BE2C (cell line): ENCODE measurements around the gene SUCLA2.
"Not testable (repeated sequence)": the region's sequence is repeated elsewhere in the genome, so short reads cannot be mapped to it uniquely, and the experiment has no call there.

ENCODE experiments used
- DNase-seq: peaks from one replicate; pipeline ENCODE4 v3.0.0-alpha.2; 2020
- H3K27me3 ChIP-seq: fragments of 250-450 bp; sonication (Bioruptor Pico); 2 replicates; pipeline ENCODE4 v1.5.1; 2020; ENCODE audit warnings: mild to moderate bottlenecking
- H3K36me3 ChIP-seq: fragments of 250-450 bp; sonication (Bioruptor Pico); 2 replicates; pipeline ENCODE4 v1.5.1; 2020; ENCODE audit warnings: mild to moderate bottlenecking
- H3K4me1 ChIP-seq: fragments of 250-450 bp; sonication (Bioruptor Pico); 2 replicates; pipeline ENCODE4 v1.5.1; 2020
- H3K4me3 ChIP-seq: 2 replicates; pipeline ENCODE4 v1.5.1; 2011; ENCODE audit warnings: low read depth, low read length
- H3K9me3 ChIP-seq: fragments of 250-450 bp; sonication (Bioruptor Pico); 2 replicates; pipeline ENCODE4 v1.5.1; 2020
- TF ChIP-seq, protein P1 (sequence below): IDR thresholded peaks from 2 replicates; pipeline ENCODE4 v1.5.1; 2012; ENCODE audit warnings: mild to moderate bottlenecking, low read depth, low read length

SUCLA2 gene

DNA sequence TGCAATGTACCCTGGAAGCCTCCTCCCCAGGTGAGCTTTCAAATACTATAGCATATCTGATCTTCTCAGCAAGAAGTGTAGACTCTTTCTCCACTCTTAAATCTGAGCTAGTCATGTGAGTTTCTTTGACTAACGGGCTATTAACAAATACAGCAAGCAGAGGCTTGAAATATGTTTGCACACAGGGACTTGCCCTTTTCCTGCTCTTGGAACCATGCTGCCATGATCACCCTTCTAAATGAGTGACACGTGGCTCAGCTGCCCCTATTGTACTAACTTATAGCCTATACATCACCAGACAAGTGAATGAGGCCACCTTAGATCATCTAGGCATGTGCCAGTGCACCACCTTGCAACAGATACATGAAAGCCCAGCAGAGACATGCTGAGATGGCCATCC lies 13.3 kb upstream of the SUCLA2 start:
- DNase-seq = no peak
- TF ChIP-seq, protein P1, sequence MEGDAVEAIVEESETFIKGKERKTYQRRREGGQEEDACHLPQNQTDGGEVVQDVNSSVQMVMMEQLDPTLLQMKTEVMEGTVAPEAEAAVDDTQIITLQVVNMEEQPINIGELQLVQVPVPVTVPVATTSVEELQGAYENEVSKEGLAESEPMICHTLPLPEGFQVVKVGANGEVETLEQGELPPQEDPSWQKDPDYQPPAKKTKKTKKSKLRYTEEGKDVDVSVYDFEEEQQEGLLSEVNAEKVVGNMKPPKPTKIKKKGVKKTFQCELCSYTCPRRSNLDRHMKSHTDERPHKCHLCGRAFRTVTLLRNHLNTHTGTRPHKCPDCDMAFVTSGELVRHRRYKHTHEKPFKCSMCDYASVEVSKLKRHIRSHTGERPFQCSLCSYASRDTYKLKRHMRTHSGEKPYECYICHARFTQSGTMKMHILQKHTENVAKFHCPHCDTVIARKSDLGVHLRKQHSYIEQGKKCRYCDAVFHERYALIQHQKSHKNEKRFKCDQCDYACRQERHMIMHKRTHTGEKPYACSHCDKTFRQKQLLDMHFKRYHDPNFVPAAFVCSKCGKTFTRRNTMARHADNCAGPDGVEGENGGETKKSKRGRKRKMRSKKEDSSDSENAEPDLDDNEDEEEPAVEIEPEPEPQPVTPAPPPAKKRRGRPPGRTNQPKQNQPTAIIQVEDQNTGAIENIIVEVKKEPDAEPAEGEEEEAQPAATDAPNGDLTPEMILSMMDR = no peak
- Histone ChIP-seq H3K4me3 (no peak overlapping the region), H3K9me3 (no peaks in the 10 kb centered on the region), H3K4me1 (no peaks in the 10 kb centered on the region), H3K27me3 (no peaks in the 10 kb centered on the region), H3K36me3 (peaks cover 3% of the 10 kb centered on the region; the same call in 1 of the 2 replicates)

DNA sequence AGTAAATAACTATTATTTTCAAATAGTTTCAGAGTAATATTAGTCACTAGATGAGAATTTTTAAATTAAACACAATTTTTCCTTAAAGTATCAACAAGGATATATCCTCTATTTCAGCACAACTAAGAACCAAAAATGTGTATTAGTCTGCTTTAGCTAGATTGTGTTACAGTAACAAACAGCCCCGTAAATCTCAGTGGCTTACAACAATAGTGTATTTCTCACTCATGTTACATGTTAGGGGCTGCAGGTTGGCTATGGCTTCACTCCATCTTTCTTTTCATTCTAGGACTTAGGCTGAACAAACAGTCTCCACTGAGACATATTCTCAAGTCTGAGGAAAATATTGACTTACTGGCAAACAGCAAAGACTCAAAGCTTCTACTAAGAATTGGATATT lies 11.6 kb upstream of the SUCLA2 start:
- no peak for DNase-seq
- Histone ChIP-seq H3K9me3 (no peaks in the 10 kb centered on the region), H3K27me3 (no peaks in the 10 kb centered on the region), H3K36me3 (peaks cover 3% of the 10 kb centered on the region; the same call in 1 of the 2 replicates), H3K4me3 (no peak overlapping the region), H3K4me1 (no peaks in the 10 kb centered on the region)
- TF ChIP-seq, protein P1 = no peak

DNA sequence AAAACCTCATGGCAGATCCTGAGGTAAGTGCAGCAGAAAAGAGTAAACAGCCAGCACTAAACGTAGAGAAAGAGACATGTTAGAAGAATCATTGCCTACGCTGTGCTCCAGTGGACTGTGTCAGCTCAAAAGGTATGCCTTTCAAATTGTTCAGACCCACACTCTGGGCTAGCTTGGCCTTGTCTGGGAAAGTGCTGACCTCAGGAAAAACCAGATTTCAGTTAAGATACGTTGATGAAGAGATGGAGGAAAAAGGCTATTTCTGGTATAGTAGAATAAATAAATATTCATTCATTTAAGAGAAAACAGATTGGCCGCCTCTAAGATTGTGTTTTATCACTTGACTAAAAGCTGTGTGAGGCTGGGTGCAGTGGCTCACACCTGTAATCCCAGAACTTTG lies 9.6 kb upstream of the SUCLA2 start:
- Histone ChIP-seq H3K36me3 (peaks cover 3% of the 10 kb centered on the region; the same call in 1 of the 2 replicates), H3K4me1 (no peaks in the 10 kb centered on the region), H3K9me3 (no peaks in the 10 kb centered on the region), H3K27me3 (no peaks in the 10 kb centered on the region), H3K4me3 (no peak overlapping the region)
- no peak for DNase-seq
- TF ChIP-seq, protein P1 = no peak

DNA sequence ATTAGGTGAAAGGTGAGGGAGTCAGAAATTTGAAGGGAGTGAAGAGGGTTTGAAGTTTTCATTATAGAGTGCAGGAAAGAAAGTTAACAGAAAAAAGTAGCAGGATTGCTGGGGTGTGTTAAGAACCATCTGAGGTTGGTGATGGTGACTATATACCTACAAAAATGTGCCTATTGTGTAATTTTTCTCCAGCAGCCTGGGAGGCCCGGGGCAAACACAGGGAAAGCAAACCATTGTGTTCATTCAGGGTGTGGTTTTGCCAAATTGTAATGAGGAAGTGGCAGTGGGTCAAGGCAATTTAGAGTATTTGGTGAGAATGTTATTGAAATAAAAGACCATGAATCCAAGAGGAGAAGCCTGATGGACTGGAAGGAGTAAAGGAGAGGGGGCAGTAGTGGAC lies 8.2 kb upstream of the SUCLA2 start:
- Histone ChIP-seq H3K4me3 (no peak overlapping the region), H3K4me1 (no peaks in the 10 kb centered on the region), H3K36me3 (peaks cover 3% of the 10 kb centered on the region; the same call in 1 of the 2 replicates), H3K27me3 (no peaks in the 10 kb centered on the region), H3K9me3 (no peaks in the 10 kb centered on the region)
- no peak for DNase-seq
- TF ChIP-seq, protein P1 = no peak

DNA sequence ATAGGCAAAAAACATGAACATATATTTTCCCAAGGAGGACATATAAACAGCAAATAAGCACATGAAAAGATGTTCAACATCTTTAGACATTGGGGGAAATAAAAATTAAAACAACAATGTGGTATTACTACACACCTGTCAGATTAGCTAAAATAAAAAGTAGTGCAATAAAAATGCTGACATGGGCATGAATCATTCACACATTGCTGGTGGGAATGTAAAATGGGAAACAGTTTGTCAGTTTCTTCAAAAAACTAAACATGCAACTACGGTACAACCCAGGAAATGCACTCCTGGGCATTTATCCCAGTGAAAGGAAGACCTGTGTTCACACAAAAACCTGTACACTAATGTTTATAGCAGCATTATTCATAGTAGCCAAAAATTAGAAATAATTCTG lies 5.3 kb upstream of the SUCLA2 start:
- Histone ChIP-seq H3K9me3 (no peaks in the 10 kb centered on the region), H3K27me3 (no peaks in the 10 kb centered on the region), H3K4me3 (no peak overlapping the region), H3K4me1 (peaks cover 2% of the 10 kb centered on the region), H3K36me3 (no peaks in the 10 kb centered on the region)
- no peak for DNase-seq
- TF ChIP-seq, protein P1 = no peak

DNA sequence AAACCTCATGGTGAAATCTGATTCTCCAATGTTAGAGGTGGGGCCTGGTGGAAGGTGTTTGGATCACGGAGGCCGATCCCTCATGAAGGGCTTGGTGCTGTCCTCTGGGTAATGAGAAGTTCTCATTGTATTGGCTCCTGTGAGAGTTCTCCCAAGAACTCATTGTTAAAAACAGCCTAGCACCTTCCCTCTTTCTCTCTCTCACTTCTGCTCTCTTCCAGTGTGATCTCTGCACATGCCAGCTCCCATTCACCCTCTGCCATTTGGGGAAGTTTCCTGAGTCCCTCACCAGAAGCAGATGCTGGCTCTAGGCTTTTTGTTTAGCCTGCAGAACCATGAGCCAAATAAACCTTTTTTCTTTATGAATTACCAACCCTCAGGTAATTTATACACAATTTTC lies 3.1 kb upstream of the SUCLA2 start:
- no peaks in the 10 kb centered on the region for H3K9me3 ChIP-seq
- TF ChIP-seq, protein P1 = no peak
- no peak for DNase-seq
- no peaks in the 10 kb centered on the region for H3K36me3 ChIP-seq
- peaks cover 3% of the 10 kb centered on the region for H3K4me1 ChIP-seq
- H3K4me3 ChIP-seq = no peak overlapping the region
- no peaks in the 10 kb centered on the region for H3K27me3 ChIP-seq

DNA sequence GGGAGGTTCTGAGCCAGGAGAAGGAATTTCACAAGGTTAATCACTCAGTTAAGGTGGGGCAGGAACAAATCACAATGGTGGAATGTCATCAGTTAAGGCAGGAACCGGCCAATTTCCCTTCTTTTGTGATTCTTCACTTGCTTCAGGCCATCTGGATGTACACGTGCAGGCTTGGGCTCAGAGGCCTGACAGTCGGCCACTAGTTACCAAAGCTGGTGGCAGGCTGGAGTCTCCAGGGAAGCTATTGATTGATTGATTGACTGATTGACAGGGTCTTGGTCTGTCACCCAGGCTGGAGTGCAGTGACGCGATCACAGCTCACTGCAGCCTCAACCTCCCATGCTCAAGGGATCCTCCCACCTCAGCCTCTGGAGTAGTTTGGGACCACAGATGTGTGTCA lies 926 bp upstream of the SUCLA2 start:
- not testable (repeated sequence) for H3K36me3 ChIP-seq, H3K9me3 ChIP-seq, H3K4me3 ChIP-seq, H3K4me1 ChIP-seq, H3K27me3 ChIP-seq, DNase-seq
